Inflammatory macrophage treated with lipopolysaccharide for 1 hour (primary cell): ENCODE measurements around the gene SLC37A4.
"Not testable (repeated sequence)": the region's sequence is repeated elsewhere in the genome, so short reads cannot be mapped to it uniquely, and the experiment has no call there.

ENCODE experiments used
- DNase-seq, 2 donors: peaks; one replicate each; pipeline ENCODE4 v3.0.0-alpha.2; 2020 to 2022

SLC37A4 gene

DNA sequence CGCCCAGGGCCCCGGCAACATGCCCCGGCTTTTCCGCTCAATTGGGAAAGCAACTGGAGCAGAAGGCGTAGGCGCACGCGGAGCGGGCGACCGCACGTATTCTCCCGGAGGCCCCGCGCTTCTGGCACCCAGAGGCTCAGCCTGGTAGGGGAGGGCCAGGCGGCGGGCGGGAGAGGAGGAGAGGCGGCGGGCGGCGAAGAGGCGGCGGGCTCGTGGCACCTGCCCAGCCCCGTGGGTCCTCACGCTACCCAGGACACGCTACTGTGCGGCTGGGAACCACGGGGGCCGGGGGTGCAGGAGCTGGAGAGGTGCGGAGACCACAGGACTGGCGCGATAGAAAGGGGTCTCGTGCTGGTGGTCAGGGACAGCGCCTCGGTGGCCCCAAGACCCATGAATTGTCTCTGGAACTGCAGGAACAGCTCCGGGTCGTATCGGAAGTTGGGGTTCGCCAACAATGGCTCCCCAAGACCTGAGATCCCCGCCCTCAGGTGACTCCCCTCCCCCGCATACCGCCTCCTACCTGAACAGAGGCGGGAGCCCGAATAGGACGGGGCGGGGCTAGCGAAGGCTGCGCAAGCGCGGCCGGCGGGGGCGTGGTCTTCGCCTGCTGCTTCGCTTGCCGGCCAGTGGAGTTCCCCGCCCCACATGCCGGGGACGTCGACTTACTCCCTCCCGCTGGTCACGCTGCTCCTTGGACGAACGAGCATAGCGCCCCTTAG, at the start of gene SLC37A4:
SLC37A4 (minus strand) TSS at position 549 of the 719 bp plus-strand sequence.
- DNase-seq = peak; percentile 96 to 98

DNA sequence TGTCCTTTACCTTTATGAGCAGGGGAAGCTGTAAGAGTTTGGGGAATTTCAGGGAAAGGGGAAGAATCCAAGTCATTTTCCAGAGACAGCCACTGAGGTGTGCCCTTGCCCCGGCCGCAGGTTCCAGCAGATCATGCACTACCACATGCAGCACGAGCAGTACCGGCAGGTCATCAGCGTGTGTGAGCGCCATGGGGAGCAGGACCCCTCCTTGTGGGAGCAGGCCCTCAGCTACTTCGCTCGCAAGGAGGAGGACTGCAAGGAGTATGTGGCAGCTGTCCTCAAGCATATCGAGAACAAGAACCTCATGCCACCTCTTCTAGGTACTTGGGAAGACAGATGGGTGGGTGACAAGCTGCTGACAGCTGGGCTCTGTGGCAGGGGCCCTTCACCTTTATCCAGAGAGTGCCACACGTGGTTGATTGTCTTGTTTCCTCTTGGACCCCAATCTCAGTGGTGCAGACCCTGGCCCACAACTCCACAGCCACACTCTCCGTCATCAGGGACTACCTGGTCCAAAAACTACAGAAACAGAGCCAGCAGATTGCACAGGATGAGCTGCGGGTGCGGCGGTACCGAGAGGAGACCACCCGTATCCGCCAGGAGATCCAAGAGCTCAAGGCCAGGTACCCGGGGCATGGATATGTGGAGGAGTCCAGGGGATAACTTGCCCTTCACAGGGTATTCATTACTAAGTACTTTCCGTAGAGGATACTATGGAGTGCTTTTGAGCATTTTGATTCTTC, 48.2 kb upstream of the SLC37A4 start:
- no peak for DNase-seq

DNA sequence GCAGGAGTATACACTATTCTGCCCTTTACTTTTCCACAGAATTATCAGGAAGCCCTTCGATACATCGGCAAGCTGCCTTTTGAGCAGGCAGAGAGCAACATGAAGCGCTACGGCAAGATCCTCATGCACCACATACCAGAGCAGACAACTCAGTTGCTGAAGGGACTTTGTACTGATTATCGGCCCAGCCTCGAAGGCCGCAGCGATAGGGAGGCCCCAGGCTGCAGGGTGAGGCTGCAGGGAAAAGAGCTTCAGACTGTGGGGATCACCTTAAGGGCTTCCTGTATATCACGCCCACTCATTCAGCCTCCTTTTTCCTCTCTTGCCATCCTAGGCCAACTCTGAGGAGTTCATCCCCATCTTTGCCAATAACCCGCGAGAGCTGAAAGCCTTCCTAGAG, 47.2 kb upstream of the SLC37A4 start:
- no peak for DNase-seq

DNA sequence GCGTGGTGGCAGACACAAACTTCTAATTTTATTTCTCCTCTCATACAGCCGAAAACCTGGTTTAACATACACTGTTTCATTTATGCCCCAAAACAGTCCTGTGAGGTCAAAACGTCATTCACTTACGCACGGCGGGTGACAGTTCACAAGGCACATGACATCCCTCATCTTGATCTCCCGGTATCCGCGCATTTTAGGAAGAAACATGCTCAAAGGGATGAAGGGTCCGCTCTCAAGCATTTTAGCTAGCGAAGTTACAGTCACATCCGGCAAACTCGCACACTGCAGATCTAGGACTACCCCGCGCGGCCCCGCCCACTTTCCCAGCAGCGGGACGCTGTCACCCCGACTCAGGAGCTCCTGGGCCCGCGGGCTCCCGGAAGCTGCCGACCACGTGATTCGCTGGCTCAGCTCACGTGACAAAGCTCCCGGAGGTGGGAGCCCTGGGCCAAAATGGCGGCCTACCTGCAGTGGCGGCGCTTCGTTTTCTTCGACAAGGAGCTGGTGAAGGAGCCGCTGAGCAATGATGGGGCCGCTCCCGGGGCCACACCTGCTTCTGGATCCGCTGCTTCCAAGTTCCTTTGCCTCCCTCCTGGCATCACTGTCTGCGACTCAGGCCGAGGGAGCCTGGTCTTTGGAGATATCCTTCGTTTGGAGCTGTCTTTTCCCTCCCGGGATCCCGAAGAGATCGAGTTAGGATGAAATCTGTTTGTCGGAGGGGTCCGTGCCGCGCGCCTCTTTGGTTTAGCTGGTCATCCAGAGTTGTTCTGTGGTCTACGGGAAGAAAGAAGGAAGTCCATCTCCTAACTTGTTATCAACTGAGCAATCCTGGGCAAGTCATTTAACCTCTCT, 36.9 kb upstream of the SLC37A4 start, which contains the start of gene VPS11:
VPS11 (plus strand) TSS at position 448 of the 852 bp plus-strand sequence; CDS start at position 454, 6 bp downstream.
- DNase-seq = peak; percentile 93 to 96

DNA sequence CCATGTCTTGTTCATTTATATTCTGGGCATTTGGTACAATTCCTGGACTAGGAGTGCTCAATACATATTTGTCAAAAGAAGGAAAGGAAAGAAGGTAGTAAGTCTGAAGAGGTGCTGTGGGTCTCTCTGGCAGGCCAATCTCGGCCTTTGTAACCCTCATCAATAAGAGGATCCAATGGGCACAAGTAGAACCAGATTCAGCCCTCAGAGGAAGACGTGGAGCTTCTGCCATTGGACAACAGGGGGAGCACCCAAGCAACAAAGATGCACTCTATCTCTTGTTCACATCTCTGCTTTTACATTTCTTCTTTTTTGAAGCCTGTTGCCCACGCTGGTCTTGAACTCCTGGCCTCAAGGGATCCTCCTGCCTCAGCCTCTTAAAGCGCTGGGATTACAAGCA, 34.7 kb upstream of the SLC37A4 start:
- peak in 1 of 2 donors; percentile 60 for DNase-seq

DNA sequence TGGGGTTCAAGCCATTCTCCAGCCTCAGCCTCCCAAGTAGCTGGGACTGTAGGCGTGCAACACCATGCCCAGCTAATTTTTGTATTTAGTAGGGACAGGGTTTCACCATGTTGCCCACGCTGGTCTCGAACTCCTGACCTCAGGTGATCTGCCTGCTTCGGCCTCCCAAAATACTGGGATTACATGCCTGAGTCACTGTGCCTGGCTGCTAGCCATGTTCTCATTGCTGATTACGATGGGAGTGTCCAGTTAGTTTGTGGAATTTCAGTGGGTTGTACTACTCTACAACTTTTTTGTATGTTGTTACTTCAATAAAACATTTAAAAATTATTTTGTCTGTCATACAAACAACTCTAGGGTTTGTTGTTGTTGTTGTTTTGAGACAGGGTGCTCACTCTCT, 32.1 kb upstream of the SLC37A4 start:
- DNase-seq = no peak

DNA sequence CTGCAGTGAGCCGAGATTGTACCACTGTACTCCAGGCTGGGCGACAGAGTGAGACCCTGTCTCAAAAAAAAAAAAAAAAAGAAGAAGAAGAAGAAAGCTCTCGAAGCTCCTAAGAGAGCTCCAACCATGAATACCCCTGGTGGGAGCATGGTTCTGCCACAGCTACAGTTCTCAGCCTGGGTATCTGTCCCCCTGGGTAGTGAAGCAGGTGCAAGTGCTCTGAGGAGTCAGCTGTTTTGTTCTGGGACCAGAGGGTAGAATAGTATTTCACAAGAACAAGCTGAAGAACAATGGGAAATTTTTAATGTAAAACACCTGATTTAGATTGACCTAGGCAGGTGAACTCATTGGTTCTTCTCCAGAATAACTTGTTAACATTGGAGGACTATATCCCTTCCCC, 30.6 kb upstream of the SLC37A4 start:
- no peak for DNase-seq

DNA sequence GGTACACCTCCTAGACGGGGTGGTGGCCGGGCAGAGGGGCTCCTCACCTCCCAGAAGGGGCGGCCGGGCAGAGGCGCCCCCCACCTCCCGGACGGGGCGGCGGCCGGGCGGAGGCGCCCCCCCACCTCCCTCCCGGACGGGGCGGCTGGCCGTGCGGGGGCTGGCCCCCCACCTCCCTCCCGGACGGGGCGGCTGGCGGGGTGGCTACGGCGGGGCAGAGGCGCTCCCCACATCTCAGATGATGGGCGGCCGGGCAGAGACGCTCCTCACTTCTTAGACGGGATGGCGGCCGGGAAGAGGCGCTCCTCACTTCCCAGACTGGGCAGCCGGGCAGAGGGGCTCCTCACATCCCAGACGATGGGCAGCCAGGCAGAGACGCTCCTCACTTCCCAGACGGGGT, 28.5 kb upstream of the SLC37A4 start:
- not testable (repeated sequence) for DNase-seq

DNA sequence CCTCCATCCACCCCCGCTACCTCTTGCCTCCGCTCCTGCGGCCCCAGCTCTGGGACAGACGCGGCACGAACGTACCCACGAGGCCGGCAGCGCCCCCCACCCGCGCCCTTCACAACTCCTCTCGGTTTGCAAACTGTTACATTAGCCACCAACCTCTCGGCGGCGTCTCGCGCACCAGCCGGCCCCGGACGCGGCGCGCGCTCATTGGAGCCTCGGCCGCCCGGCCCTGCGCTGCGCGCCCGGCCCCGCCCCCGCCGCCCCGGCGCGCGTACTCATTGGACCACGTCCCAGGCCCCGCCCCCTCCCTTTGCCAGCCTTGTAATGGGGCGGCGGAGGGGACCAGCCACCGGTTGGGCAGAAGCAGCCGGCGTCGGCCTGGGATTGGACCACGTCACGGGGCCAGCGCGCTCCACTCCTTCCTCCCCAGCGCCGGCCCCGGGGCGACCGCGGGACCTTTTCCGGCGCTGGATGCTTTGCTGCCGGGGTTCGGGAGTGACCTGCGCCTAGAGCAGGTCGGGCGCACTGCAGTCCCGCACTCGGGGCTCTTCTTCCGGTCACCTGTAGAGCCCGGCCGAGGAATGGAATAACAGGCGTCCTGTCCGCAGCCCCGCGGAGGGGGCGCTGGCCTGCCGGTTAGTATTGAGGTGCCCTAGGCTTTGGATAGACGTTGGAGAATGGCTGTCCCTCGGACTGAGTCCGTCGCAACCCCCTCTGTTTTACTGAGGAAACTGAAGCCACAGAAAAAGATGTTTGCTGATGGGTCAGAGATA, 26.5 kb upstream of the SLC37A4 start, which contains the start of gene HYOU1:
HYOU1 (minus strand) TSS at position 206 of the 770 bp plus-strand sequence. CDS start 1,045 bp downstream, outside the sequence.
- DNase-seq = peak; percentile 97 to 98

DNA sequence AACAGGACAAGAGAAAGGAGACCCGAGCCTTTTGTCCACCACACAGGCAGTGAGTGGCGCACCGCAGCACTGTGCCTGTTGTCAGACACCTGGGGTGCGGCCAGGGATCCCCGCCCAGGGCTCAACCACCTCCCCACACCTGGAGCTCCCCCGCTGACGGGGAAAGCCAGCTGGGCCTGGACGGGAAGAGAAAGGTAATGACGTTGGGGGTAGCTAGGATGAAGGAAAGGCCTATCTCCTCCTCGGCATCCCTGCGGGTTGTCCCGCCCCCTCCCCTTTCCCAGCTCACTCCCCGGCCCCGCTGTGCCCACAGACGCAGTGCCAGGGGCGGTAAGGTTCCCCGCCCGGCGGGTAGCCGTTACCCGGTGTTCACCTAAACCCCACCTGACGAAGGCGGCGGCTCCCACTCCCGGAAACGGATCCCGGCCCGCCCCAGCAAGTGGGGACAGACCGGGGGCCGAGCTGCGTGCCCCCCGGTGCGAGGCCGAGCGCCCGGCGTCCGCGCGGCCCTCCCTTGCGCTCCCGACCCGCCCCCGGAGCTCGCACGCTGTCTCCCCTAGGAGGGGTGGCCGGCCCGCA, 25.8 kb upstream of the SLC37A4 start:
- DNase-seq = no peak

DNA sequence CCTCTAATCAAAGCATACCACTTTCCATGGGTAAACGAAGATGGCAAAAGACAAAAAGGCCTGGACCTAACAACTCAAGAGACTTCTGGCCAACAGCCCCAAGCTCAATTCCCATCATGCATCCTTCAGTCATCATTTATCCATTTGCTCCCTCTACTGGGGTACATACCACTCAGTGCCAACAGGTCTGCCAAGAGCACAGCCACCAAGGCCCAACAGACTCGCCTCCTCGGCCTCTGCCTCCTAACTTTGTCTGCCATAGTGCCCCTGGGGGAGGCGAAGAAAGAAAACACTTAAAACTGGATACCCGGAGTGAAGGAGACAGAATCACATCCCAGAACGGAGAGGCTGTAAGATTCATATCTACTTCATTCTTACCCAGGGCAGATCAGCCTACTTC, 25.2 kb upstream of the SLC37A4 start:
- peak in 1 of 2 donors; percentile 27 for DNase-seq

DNA sequence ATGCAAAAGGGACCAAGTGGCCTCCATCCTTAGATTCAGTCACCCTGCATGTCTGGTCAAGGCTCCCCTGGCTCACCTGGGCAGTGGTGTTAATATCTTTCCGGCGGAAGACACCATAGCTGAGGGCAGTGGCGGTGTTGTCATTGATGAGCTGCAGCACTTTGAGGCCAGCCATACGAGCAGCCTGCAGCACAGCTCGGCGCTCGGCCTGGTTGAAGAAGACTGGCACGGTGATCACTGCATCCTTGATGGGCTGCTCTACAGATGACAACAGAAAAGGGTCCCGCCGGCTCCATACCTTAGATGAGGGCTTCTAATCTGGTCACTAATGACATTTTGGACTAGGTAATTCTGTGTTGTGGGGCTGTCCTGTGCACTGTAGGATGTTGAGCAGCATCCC, 23.7 kb upstream of the SLC37A4 start:
- DNase-seq = no peak

DNA sequence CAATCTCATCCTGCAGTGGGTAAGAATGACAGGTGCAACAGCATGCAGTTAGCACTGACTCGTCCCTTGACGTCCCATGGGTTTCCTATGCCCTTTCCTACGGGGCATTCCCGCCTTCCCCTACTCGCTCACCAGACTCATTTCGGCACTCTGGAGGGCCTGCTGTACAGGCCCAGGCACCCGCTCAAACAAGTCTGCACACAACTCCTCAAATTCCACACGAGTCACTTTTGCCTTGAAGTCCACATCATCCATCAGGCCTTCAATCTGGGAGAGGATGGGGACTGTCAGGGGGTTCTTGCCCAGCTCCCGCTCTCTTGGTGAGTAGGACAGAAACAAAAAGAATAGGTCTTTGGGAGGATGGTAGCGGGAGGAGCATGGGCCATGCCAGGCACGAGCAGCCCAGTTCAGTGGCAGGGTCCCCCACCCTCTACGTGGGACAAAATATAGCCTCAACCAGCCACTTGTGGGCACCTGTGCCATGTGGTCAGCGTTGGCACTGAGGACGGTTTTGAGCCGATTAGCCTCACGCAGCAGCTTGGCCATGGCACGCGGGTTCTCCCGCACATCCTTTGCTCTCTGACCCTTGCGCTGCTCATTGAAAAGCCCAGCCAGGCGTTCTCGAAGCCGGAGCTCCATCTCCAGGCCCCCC, 21.6 kb upstream of the SLC37A4 start:
- DNase-seq = no peak

DNA sequence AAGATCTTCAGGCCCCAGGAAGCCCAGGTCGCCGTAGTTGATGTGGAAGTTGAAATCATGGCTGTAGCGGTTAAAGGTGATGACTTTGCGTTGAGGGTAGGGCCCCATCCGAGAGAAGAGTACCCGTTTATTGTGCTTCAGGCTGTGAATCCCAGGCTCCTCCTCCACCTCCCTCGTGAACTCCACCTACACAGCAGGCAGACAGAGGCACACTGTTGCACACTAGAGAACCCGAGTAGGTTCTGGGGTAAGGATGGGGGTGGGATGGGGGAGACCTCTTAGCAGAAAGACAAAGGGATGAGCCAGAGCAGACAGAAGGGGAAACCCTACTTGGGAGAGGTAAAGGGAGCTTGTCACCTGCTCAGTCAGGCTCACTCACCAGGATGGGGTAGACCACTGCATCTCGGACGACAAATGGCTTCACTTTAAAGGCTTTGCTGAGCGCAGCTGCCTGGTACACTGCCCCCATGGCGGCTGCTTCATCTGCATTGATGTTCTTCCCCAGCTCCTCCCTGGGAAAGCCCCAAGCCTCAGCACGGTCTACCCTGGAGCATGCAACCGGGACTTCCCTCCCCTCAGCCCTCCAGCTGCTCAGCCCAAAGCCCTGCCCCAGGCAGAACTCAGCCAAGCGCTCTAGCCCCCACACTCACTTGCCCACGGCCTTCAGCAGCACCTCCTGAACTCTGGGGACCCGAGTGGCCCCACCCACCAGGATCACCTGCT, 20.9 kb upstream of the SLC37A4 start:
- DNase-seq = no peak

DNA sequence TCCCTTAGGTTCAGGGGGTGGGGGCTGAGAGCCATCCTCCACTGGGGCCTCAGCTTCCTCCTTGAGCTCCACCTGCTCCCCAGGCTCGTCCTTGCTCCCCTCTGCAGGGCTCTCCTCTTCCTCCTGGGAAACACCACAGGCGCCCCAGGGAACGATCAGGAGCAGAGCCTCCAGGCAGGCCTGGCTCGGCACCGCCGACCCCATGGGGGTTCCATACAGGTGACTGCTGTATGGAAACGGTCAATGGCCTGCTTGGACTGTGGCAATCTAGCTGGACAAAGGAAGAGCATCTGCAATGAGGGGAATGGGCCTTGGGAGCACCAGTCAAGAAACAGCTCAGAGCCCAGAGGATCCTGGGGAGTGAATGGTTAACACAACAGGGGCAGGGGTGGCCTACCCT, 18.4 kb upstream of the SLC37A4 start:
- no peak for DNase-seq

DNA sequence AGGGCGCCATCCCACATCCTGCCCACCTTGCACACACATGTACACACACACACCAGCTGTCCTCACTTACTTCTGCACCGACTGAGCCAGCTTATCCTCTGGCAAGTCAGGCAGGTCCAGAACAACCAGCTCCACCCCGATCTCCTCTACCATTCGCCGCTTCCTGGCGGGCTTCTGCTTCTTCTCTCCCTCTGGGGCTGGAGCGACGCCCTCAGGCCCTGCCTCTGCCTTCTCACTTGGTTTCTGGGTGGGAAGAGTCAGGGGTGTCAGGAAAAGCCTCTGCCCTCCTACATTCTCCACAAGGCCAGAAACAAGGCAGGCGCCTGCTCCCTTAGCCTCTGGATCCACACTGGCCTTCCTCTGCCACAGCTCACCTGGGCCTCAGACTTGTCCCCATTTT, 18.0 kb upstream of the SLC37A4 start:
- DNase-seq = no peak

DNA sequence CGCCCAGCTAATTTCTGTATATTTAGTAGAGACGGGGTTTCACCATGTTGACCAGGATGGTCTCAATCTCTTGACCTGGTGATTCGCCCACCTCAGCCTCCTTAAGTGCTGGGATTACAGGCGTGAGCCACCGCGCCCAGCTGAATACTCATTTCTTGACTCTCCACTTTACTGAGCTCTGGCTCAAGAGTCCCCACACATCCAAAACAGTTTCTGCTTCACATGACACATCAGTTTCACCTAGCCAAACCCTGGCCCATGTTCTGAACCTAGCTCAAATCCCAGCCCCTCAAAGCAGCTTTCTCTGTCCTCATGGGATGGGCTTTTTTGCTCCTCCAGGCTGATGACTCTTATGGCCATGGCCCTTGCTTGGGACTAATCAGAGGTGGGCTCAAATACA, 16.5 kb upstream of the SLC37A4 start:
- DNase-seq = no peak

DNA sequence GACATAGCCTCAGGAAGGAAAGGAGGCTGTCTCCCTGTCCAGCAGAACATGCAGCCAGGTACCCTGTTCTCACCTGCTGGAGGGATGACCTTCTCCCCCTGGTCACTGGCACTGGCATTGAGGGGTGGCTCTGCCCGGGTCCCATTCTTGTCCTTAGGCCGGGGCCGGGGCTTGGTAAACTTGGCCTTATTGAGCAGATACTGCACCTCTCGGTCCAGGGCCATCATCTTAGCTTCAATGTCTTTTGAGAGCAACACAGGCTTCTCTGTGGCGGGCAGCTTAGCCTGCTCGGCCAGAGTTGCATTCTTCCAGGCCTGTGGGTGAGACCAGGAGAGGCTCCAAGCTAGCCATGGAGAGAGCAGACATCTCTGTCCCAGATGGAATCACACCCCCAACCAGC, 15.8 kb upstream of the SLC37A4 start:
- DNase-seq = no peak

DNA sequence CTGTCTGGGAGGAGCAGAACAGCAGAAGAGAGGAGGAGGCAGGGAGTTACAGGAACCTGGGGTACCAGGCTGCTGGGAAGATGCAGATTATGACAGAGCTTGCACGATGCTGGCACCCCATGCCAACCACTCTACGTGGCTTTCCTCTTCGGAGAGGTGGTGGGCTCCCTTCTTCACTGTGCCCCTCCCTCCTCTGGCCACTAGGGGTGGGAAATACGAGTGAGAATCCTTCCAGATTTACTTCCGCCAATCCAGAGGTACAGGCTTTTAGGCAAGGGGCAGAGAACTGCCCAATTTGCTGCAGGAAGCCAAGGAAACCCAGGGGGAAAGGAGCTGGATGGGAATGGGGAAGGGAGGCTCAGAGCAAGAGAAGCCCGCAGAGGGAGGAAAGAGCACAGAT, 14.0 kb upstream of the SLC37A4 start:
- no peak for DNase-seq

DNA sequence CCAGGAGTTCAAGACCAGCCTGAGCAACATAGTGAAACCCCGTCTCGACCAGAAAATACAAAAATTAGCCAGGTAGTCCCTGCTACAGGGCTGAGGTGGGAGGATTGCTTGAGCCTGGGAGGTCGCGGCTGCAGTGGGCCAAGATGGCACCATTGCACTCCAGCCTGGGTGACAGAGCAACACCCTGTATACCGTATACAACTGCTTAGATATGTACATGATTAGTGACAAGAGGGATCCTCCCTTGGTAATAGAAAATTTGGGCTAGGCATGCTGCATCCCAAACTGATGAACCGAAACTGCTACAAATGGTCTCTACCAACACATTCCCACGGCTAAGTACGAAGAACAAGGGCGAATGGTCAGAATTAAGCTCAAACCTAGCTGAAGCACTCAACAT, 12.2 kb upstream of the SLC37A4 start:
- DNase-seq = no peak
